Neural cell (in vitro differentiated cells): ENCODE data around the gene CAMKMT. TPM values are rescaled to one million over a fixed set of nuclear protein-coding genes. Genes with fewer than 3 reads are reported as not detected.

Source experiments
- H2AFZ ChIP-seq: fragments of 200-600, 300-800 bp; sonication (generic), shearing (Covaris generic); 2 replicates; pipeline ENCODE4 v1.6.0; 2014; ENCODE audit warnings: low read depth, mild to moderate bottlenecking, antibody characterized with exemption, low read length, moderate library complexity
- H3F3A ChIP-seq: fragments of 200-600 bp; shearing (Covaris generic); 2 replicates; pipeline ENCODE4 v1.6.1; 2016; ENCODE audit warnings: mild to moderate bottlenecking, moderate library complexity, mixed read lengths, antibody characterized with exemption, low read length; ENCODE audit not compliant: insufficient read depth, poor library complexity, severe bottlenecking
- H3K27ac ChIP-seq: fragments of 200-600, 300-800 bp; sonication (generic), shearing (Covaris generic); 2 replicates; pipeline ENCODE4 v1.5.1; 2014; ENCODE audit warnings: mild to moderate bottlenecking, low read length, moderate library complexity
- H3K27me3 ChIP-seq: fragments of 300-800, 200-600 bp; sonication (generic), shearing (Covaris generic); 2 replicates; pipeline ENCODE4 v1.6.0; 2014; ENCODE audit warnings: mild to moderate bottlenecking, low read depth, low read length, moderate library complexity; ENCODE audit not compliant: insufficient read depth
- H3K36me3 ChIP-seq: fragments of 300-800, 200-600 bp; sonication (generic), shearing (Covaris generic); 2 replicates; pipeline ENCODE4 v1.5.1; 2014; ENCODE audit warnings: mild to moderate bottlenecking, antibody characterized with exemption, low read length, moderate library complexity; ENCODE audit not compliant: insufficient read depth
- H3K4me2 ChIP-seq: fragments of 300-800, 200-600 bp; sonication (generic), shearing (Covaris generic); 2 replicates; pipeline ENCODE4 v1.6.0; 2014; ENCODE audit warnings: mild to moderate bottlenecking, low read length
- H3K4me3 ChIP-seq: fragments of 300-800, 200-600 bp; sonication (generic), shearing (Covaris generic); 2 replicates; pipeline ENCODE4 v1.5.1; 2014; ENCODE audit warnings: mild to moderate bottlenecking, low read length, moderate library complexity
- H3K79me2 ChIP-seq: fragments of 200-600 bp; shearing (Covaris generic); replicated peaks from 2 replicates; pipeline ENCODE4 v1.6.0; 2014; ENCODE audit warnings: mild to moderate bottlenecking, low read length, moderate library complexity; ENCODE audit not compliant: insufficient read depth
- H3K9ac ChIP-seq: fragments of 300-800, 200-600 bp; sonication (generic), shearing (Covaris generic); 2 replicates; pipeline ENCODE4 v1.6.1; 2016; ENCODE audit warnings: mild to moderate bottlenecking, low read length, mixed read lengths
- H3K9me2 ChIP-seq: fragments of 200-600 bp; shearing (Covaris generic); 2 replicates; pipeline ENCODE4 v1.6.1; 2016; ENCODE audit warnings: mild to moderate bottlenecking, low read length, mixed read lengths; ENCODE audit not compliant: insufficient read depth
- H3K9me3 ChIP-seq: fragments of 200-600, 300-800 bp; sonication (generic), shearing (Covaris generic); 2 replicates; pipeline ENCODE4 v1.6.1; 2016; ENCODE audit warnings: mild to moderate bottlenecking, mixed run types, low read length, moderate library complexity, mixed read lengths
- H4K20me1 ChIP-seq: fragments of 200-600 bp; shearing (Covaris generic); 2 replicates; pipeline ENCODE4 v1.6.1; 2016; ENCODE audit warnings: mild to moderate bottlenecking, mixed run types; ENCODE audit not compliant: insufficient read depth
- EP300 ChIP-seq: fragments of 450-650 bp; conservative IDR thresholded peaks from 2 replicates; pipeline ENCODE4 v1.6.1; 2014; ENCODE audit warnings: antibody characterized with exemption, mild to moderate bottlenecking, moderate library complexity; ENCODE audit not compliant: poor library complexity, severe bottlenecking
- EZH2 ChIP-seq: fragments of 200-600, 300-800 bp; shearing (Covaris generic), sonication (generic); IDR thresholded peaks from 2 replicates; pipeline ENCODE4 v1.6.1; 2014; ENCODE audit warnings: antibody characterized with exemption, low read length, borderline replicate concordance, mild to moderate bottlenecking; ENCODE audit not compliant: insufficient read depth, poor library complexity, severe bottlenecking
- MXI1 ChIP-seq: fragments of 450-650 bp; conservative IDR thresholded peaks from 2 replicates; pipeline ENCODE4 v1.6.1; 2014; ENCODE audit warnings: antibody characterized with exemption, mild to moderate bottlenecking; ENCODE audit not compliant: poor library complexity, severe bottlenecking
- POLR2AphosphoS5 ChIP-seq: IDR thresholded peaks from 2 replicates; pipeline ENCODE4 v1.6.1; 2012
- RAD21 ChIP-seq: fragments of 450-650 bp; conservative IDR thresholded peaks from 2 replicates; pipeline ENCODE4 v1.6.1; 2014; ENCODE audit warnings: antibody characterized with exemption, mild to moderate bottlenecking, moderate library complexity
- REST ChIP-seq: IDR thresholded peaks from 2 replicates; pipeline ENCODE4 v1.6.1; 2012; ENCODE audit warnings: borderline replicate concordance
- SMC3 ChIP-seq: fragments of 450-650 bp; conservative IDR thresholded peaks from 2 replicates; pipeline ENCODE4 v1.6.1; 2014; ENCODE audit warnings: antibody characterized with exemption, mild to moderate bottlenecking, moderate library complexity; ENCODE audit not compliant: poor library complexity
- TAF1 ChIP-seq: IDR thresholded peaks from 2 replicates; pipeline ENCODE4 v1.6.1; 2012; ENCODE audit warnings: low read depth
- polyA plus RNA-seq: library from polyadenylated mRNA; depleted of rRNA; stranded (reverse); fragments of >200 nt; gene quantifications from 2 replicates; pipeline ENCODE4 v1.2.3, GENCODE V29; 2014
- TF ChIP-seq, protein P1 (sequence below): fragments of 450-650 bp; IDR thresholded peaks from 2 replicates; pipeline ENCODE4 v1.5.1; 2014; ENCODE audit warnings: antibody characterized with exemption, mild to moderate bottlenecking, moderate library complexity; ENCODE audit not compliant: poor library complexity, severe bottlenecking

The CAMKMT gene
- polyA plus RNA-seq, 1 donor from 2014 or later, result 5.1 TPM

- Histone ChIP-seq H3K27me3 (no peaks in the 10 kb centered on the region), H3K9ac (no peak overlapping the region), H4K20me1 (no peaks in the 10 kb centered on the region), H3K9me2 (no peaks in the 10 kb centered on the region), H3K27ac (peak overlapping the region; percentile 29), H3K4me3 (no peak overlapping the region), H3K36me3 (no peaks in the 10 kb centered on the region), H2AFZ (no peak overlapping the region), H3K79me2 (no peaks in the 10 kb centered on the region), H3K9me3 (no peaks in the 10 kb centered on the region), H3F3A (no peaks in the 10 kb centered on the region), H3K4me2 (no peak overlapping the region)
- TF ChIP-seq SMC3, result no peak
- TF ChIP-seq POLR2AphosphoS5, result no peak
- no peak for TF ChIP-seq EZH2
- no peak for TF ChIP-seq EP300
- no peak for TF ChIP-seq RAD21
- no peak for TF ChIP-seq TAF1
- no peak for TF ChIP-seq MXI1
- TF ChIP-seq REST, result no peak
- TF ChIP-seq, protein P1, sequence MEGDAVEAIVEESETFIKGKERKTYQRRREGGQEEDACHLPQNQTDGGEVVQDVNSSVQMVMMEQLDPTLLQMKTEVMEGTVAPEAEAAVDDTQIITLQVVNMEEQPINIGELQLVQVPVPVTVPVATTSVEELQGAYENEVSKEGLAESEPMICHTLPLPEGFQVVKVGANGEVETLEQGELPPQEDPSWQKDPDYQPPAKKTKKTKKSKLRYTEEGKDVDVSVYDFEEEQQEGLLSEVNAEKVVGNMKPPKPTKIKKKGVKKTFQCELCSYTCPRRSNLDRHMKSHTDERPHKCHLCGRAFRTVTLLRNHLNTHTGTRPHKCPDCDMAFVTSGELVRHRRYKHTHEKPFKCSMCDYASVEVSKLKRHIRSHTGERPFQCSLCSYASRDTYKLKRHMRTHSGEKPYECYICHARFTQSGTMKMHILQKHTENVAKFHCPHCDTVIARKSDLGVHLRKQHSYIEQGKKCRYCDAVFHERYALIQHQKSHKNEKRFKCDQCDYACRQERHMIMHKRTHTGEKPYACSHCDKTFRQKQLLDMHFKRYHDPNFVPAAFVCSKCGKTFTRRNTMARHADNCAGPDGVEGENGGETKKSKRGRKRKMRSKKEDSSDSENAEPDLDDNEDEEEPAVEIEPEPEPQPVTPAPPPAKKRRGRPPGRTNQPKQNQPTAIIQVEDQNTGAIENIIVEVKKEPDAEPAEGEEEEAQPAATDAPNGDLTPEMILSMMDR, result no peak
These were observed 317.8 kb downstream of the CAMKMT start for GRCh38 chr2:44679584-44679983.

- H3K27me3 ChIP-seq, result no peaks in the 10 kb centered on the region
- no peak overlapping the region for H3K4me3 ChIP-seq
- H3K36me3 ChIP-seq, result no peaks in the 10 kb centered on the region
- H3K79me2 ChIP-seq, result no peaks in the 10 kb centered on the region
- H3K9me2 ChIP-seq, result no peaks in the 10 kb centered on the region
- TF ChIP-seq POLR2AphosphoS5, result peak; percentile 3
- no peak for TF ChIP-seq SMC3
- no peaks in the 10 kb centered on the region for H3K9me3 ChIP-seq
- H3K4me2 ChIP-seq, result no peak overlapping the region
- H2AFZ ChIP-seq, result no peak overlapping the region
- H3K9ac ChIP-seq, result no peak overlapping the region
- no peaks in the 10 kb centered on the region for H4K20me1 ChIP-seq
- peak overlapping the region; percentile 29 for H3K27ac ChIP-seq
- no peaks in the 10 kb centered on the region for H3F3A ChIP-seq
These were observed 318.2 kb downstream of the CAMKMT start for GRCh38 chr2:44679990-44680389.

DNA sequence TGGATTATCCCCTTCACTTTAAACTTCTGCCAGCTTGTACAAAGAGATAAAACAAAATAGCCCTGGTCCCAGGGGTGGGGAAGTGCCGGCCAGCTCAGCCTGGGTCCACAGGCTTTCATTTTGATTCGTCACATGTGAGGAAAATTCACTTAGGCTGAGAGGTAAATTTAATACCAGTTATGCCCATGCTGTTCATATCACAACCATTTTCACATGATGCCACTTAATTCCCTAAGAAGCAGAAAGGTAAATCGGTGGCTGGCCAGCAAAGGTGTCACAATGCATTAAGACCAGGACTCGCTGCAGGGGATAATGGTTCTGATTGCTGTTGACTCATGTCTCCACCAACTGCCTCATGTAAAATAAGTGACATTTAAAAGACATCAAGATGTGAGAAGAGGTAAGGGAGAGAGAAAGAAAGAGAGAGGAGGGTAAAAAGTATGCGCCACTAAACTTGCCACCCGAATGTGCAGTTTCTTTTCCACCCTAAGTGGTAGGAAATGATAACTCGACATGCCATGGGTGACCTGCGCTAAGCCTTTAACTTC lies 318.8 kb downstream of the CAMKMT start:
- Histone ChIP-seq H3K27me3 (no peaks in the 10 kb centered on the region), H3K79me2 (no peaks in the 10 kb centered on the region), H4K20me1 (no peaks in the 10 kb centered on the region), H3K27ac (peak overlapping the region; percentile 29), H3K4me3 (no peak overlapping the region), H3K9me3 (no peaks in the 10 kb centered on the region), H3K4me2 (no peak overlapping the region), H3K9me2 (no peaks in the 10 kb centered on the region), H2AFZ (no peak overlapping the region), H3K36me3 (no peaks in the 10 kb centered on the region), H3K9ac (no peak overlapping the region), H3F3A (no peaks in the 10 kb centered on the region)
- no peak for TF ChIP-seq SMC3
- peak; percentile 77 for TF ChIP-seq POLR2AphosphoS5
- TF ChIP-seq REST, result no peak
- TF ChIP-seq EP300, result peak; percentile 53
